Memory B cell (primary cell): ENCODE results near the gene ATG4C.
"Not testable (repeated sequence)": the region's sequence is repeated elsewhere in the genome, so short reads cannot be mapped to it uniquely, and the experiment has no call there.

Experiments
- ATAC-seq: fragments of 150-1000 bp; cut with Tn5 transposase; 2 replicates; pipeline ENCODE4 v1.10.0; 2021; ENCODE audit warnings: low read depth, mild to moderate bottlenecking, moderate library complexity
- DNase-seq, 2 donors: peaks; one replicate each; pipeline ENCODE4 v3.0.0; 2022; ENCODE audit warnings: low spot score in 2 of 2
- H3K27ac Mint-ChIP-seq: one replicate; pipeline ENCODE4 v1.8.0; 2022; ENCODE audit warnings: mild to moderate bottlenecking, moderate library complexity, mixed read lengths
- H3K27me3 Mint-ChIP-seq: one replicate; pipeline ENCODE4 v1.8.0; 2022; ENCODE audit warnings: mixed read lengths
- H3K36me3 Mint-ChIP-seq: one replicate; pipeline ENCODE4 v1.8.0; 2022; ENCODE audit warnings: mild to moderate bottlenecking, mixed read lengths
- H3K4me1 Mint-ChIP-seq: one replicate; pipeline ENCODE4 v1.8.0; 2022; ENCODE audit warnings: mixed read lengths
- H3K4me3 Mint-ChIP-seq: one replicate; pipeline ENCODE4 v1.8.0; 2022; ENCODE audit warnings: mild to moderate bottlenecking, moderate library complexity, mixed read lengths
- H3K9me3 Mint-ChIP-seq: one replicate; pipeline ENCODE4 v1.8.0; 2022; ENCODE audit warnings: mixed read lengths

The ATG4C gene

GRCh38 chr1:62796221-62796620 is 12.3 kb downstream of the ATG4C start:
- peaks cover 37% of the 10 kb centered on the region for H3K4me1 Mint-ChIP-seq
- no peaks in the 10 kb centered on the region for H3K9me3 Mint-ChIP-seq
- peaks cover 7% of the 10 kb centered on the region for H3K36me3 Mint-ChIP-seq
- DNase-seq (no peak), ATAC-seq (peak; percentile 21)
- peak overlapping the region; percentile 24 for H3K4me3 Mint-ChIP-seq
- H3K27ac Mint-ChIP-seq, result peak overlapping the region; percentile 95
- no peaks in the 10 kb centered on the region for H3K27me3 Mint-ChIP-seq

DNA sequence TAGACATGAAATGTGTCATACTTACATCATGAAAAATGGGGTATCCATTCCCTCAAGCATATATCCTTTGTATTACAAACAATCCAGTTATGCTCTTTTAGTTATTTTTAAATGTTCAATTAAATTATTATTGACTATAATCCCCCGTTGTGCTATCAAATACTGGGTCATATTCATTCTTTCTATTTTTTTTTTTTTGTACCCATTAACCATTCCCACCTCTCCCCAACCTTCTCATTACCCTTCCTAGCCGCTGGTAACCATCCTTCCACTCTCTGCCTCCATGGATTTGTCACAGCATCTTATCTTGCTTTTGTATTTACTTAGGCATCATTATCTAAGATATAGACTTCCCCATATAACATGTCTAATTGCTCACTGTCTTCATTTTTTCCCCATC is 15.8 kb downstream of the ATG4C start:
- Mint-ChIP-seq H3K27ac (peak overlapping the region; percentile 88), H3K27me3 (no peaks in the 10 kb centered on the region)
- no peak for ATAC-seq

DNA sequence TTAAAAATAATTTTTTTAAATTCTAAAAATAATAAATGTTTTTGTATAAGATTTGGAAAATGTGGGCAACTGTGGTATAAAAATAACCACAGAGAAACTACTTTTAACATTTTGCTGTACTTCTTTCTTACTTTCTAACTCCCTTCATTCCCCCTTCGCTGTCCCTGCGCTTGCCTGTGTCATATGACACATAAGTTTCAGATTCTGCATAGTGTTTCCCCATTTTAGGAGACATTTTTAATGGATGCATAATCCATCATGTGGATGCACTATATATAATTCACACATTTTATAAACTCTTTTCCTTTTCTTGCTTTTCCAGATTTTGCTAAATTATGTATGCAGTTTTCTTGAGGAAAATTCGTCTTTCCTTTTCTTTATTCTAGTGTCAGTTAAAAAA is 16.3 kb downstream of the ATG4C start:
- H3K9me3 Mint-ChIP-seq, result peaks cover 2% of the 10 kb centered on the region
- peak overlapping the region; percentile 88 for H3K27ac Mint-ChIP-seq
- DNase-seq (no peak), ATAC-seq (peak; percentile 29)
- no peaks in the 10 kb centered on the region for H3K27me3 Mint-ChIP-seq
- peak overlapping the region; percentile 48 for H3K4me3 Mint-ChIP-seq
- H3K4me1 Mint-ChIP-seq, result peaks cover 19% of the 10 kb centered on the region
- peaks cover 5% of the 10 kb centered on the region for H3K36me3 Mint-ChIP-seq

More for the DNA sequence above, 15.8 kb downstream of the ATG4C start:
- Mint-ChIP-seq H3K36me3 (peaks cover 5% of the 10 kb centered on the region), H3K9me3 (peaks cover 2% of the 10 kb centered on the region), H3K4me3 (no peak overlapping the region), H3K4me1 (peaks cover 24% of the 10 kb centered on the region)
- no peak for DNase-seq

DNA sequence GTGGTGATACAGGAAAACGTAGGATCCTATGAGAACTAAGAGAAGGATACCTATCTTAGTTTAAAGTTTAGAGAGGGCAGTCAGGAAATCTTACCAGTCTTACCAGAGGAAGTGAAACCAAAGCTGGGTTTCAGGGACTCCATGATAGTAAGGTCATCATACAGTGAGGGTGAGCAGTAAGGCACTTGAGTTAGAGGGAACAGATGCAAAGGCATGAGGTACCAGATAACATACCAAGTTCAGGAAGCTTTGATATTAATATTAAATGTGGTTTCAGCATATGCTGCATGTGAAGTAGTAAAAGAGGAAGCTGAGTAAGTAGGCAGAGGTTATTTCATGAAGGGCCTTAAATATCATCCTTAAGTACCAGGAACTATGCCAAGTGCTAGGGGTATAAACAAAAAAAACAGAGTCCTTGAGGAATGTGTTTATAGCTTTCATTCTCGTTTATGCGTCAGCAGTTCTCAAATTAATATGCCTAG is 16.9 kb downstream of the ATG4C start:
- peak overlapping the region; percentile 48 for H3K4me3 Mint-ChIP-seq

GRCh38 chr1:62809788-62810187 is 25.9 kb downstream of the ATG4C start:
- DNase-seq (no peak), ATAC-seq (peak; percentile 68)
- H3K4me1 Mint-ChIP-seq, result peaks cover 31% of the 10 kb centered on the region
- H3K27ac Mint-ChIP-seq, result peak overlapping the region; percentile 73
- H3K4me3 Mint-ChIP-seq, result peak overlapping the region; percentile 38
- H3K9me3 Mint-ChIP-seq, result no peaks in the 10 kb centered on the region
- H3K27me3 Mint-ChIP-seq, result no peaks in the 10 kb centered on the region
- peaks cover 28% of the 10 kb centered on the region for H3K36me3 Mint-ChIP-seq

More for the DNA sequence above, 16.9 kb downstream of the ATG4C start:
- Mint-ChIP-seq H3K9me3 (peaks cover 2% of the 10 kb centered on the region), H3K36me3 (peaks cover 7% of the 10 kb centered on the region), H3K27ac (peak overlapping the region; percentile 88), H3K4me1 (peaks cover 18% of the 10 kb centered on the region), H3K27me3 (no peaks in the 10 kb centered on the region)
- ATAC-seq (peak; percentile 94), DNase-seq (peak; percentile 21 to 61)

DNA sequence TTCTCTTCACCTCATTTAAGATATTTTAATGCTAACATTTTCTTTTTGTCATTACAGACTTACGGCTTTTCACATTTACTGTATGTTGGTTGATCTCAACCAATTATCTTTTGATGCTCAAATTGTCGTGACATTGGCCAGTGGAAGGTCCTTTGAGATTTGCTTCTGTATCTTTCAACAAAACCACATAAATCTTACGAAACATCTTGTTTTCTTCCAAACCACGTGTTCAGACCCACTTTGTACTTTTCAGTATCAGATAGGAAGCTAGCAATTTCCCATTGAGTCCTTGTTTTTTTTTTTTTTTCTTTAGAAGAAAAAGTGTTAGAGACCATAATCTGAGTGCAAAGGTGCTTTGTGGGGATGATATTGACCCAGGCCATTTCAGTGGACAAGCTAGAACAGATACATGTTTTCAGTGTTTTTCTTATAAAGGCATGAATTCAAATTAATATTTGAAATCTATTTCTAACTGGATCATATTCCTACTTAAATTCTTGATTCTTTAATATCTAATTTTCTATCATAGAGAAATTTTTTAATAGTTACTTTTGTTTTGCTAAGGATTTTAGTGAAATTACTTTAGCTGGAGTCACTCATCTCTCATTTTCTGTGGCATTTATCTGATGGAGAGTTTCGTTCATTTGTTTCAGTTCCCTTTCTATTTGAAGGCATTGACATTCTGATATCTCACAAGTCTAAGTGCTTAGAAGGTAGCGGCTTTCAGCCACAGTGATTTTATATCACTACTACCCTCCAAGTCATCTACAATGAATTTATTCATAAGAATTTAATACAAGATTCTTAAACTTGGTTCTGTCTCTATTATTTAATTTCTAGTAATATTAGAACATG is 26.7 kb downstream of the ATG4C start:
- peaks cover 30% of the 10 kb centered on the region for H3K4me1 Mint-ChIP-seq
- DNase-seq (peak in 1 of 2 donors; percentile 32), ATAC-seq (peak; percentile 90)
- no peaks in the 10 kb centered on the region for H3K27me3 Mint-ChIP-seq
- peak overlapping the region; percentile 64 for H3K4me3 Mint-ChIP-seq
- H3K36me3 Mint-ChIP-seq, result peaks cover 28% of the 10 kb centered on the region
- peak overlapping the region; percentile 73 for H3K27ac Mint-ChIP-seq
- H3K9me3 Mint-ChIP-seq, result no peaks in the 10 kb centered on the region

DNA sequence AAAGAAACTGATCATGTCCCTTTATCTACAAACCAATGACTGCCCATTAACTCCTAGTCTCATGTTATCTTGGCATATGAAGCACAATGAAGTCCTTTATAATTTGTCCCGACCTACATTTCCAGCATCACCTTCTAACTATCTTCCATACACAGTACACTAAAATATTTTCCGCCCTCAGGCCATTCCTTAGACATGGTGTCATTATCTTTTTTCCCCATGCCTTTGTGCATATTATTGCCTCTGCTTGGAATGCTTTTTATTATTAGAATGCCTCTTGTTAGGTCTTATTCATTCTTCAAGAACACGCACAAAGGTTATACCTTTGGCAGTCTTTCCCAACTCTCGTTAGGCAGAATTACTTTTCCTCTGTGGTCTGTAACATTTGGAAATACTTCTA is 39.6 kb downstream of the ATG4C start:
- no peak overlapping the region for H3K27ac Mint-ChIP-seq
- H3K4me1 Mint-ChIP-seq, result peaks cover 9% of the 10 kb centered on the region
- no peaks in the 10 kb centered on the region for H3K27me3 Mint-ChIP-seq
- peaks cover 32% of the 10 kb centered on the region for H3K36me3 Mint-ChIP-seq
- ATAC-seq (no peak), DNase-seq (no peak)
- no peak overlapping the region for H3K4me3 Mint-ChIP-seq
- peaks cover 2% of the 10 kb centered on the region for H3K9me3 Mint-ChIP-seq

GRCh38 chr1:62826901-62827300 is 43.0 kb downstream of the ATG4C start:
- ATAC-seq (no peak), DNase-seq (no peak)
- no peak overlapping the region for H3K4me3 Mint-ChIP-seq
- H3K9me3 Mint-ChIP-seq, result peaks cover 2% of the 10 kb centered on the region
- H3K27me3 Mint-ChIP-seq, result no peaks in the 10 kb centered on the region
- H3K4me1 Mint-ChIP-seq, result peaks cover 7% of the 10 kb centered on the region
- peaks cover 29% of the 10 kb centered on the region for H3K36me3 Mint-ChIP-seq
- H3K27ac Mint-ChIP-seq, result no peak overlapping the region

- H3K9me3 Mint-ChIP-seq, H3K4me1 Mint-ChIP-seq, H3K4me3 Mint-ChIP-seq, H3K27me3 Mint-ChIP-seq, DNase-seq, H3K27ac Mint-ChIP-seq, ATAC-seq: not testable (repeated sequence)
- peaks cover 30% of the 10 kb centered on the region for H3K36me3 Mint-ChIP-seq
Observed at GRCh38 chr1:62827786-62828185, 43.9 kb downstream of the ATG4C start.

DNA sequence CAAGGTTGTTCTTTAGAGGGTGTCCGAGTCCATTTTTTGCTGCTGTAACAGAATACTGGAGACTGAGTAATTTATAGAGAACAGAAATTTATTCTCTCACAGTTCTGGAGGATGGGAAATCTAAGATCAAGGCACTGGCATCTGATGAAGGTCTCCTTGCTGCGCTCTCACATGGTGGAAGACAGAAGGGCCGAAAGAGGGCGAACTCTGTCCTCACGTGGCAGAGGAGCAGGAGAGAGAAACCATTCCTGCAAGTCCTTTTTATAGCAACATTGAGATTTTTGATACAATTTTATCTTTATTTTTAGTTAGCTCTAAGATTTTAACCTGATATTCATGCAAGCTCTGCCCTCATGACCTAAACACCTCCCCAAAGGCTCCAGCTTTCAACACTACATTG is 48.3 kb downstream of the ATG4C start:
- Mint-ChIP-seq H3K4me1 (peaks cover 1% of the 10 kb centered on the region), H3K4me3 (no peak overlapping the region), H3K9me3 (peaks cover 2% of the 10 kb centered on the region), H3K27ac (peak overlapping the region; percentile 11), H3K36me3 (peaks cover 17% of the 10 kb centered on the region), H3K27me3 (no peaks in the 10 kb centered on the region)
- ATAC-seq (no peak), DNase-seq (no peak)

GRCh38 chr1:62833529-62833928 is 49.6 kb downstream of the ATG4C start:
- DNase-seq (no peak), ATAC-seq (no peak)
- H3K4me1 Mint-ChIP-seq, result no peaks in the 10 kb centered on the region
- no peaks in the 10 kb centered on the region for H3K9me3 Mint-ChIP-seq
- H3K4me3 Mint-ChIP-seq, result no peak overlapping the region
- no peaks in the 10 kb centered on the region for H3K27me3 Mint-ChIP-seq
- H3K27ac Mint-ChIP-seq, result no peak overlapping the region
- peaks cover 10% of the 10 kb centered on the region for H3K36me3 Mint-ChIP-seq

DNA sequence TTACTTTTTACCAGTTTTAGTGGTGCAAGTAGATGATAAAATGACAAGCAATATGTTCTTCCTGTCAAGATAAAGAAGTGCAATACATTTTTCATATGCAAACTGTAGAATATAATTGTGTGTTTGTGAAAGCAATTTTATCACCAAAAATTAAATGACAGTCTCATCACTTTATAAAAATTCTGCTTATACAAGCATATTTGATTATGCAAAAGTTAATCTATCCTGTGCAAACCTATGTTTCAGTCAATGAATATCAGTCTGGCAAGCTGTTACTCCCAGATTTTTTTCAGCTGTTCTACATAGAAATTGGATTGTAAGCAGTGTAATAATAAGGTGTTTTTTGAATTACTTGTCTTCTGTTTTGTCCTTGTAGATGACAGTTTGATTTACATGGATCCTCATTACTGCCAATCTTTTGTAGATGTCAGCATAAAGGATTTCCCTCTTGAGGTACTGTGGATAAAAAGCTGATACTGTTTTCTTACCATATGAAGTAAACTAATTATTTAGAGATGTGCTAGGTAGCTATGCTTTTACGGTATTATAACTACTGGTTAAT is 50.5 kb downstream of the ATG4C start:
- no peaks in the 10 kb centered on the region for H3K9me3 Mint-ChIP-seq
- H3K4me1 Mint-ChIP-seq, result no peaks in the 10 kb centered on the region
- H3K36me3 Mint-ChIP-seq, result peaks cover 10% of the 10 kb centered on the region
- no peak overlapping the region for H3K27ac Mint-ChIP-seq
- H3K27me3 Mint-ChIP-seq, result no peaks in the 10 kb centered on the region
- H3K4me3 Mint-ChIP-seq, result no peak overlapping the region
- DNase-seq (no peak), ATAC-seq (no peak)

DNA sequence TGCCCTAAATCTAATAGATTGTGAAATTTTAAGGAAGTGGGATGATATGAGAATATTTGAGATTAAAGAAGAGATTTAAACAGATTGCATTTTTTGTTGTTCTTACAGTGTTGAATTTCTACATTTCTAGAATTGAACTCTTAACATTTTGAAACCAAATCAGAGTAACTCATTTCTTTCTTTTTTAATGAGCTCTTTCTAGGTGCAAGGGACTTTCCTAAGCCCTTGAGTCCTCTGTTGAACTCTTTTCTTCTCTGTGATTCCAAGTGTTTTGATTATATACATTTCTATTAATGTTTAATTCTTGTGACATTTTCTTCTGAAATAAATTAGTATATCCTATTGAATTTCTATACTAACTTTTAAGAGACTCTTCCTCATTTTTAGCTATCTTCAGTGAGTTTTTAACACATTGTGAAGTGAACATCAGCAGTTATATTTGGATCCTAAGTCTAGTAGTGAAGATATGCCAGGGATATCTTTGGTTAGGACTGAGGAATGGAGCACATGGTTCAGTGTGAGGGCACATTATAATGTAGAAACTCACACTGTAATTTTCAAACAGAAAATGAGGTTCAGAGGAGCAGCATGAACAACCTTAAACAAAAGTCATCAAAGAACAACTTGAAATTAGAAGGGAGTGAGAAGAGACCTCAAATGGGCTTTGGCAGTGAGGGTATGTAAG is 53.1 kb downstream of the ATG4C start:
- Mint-ChIP-seq H3K9me3 (no peaks in the 10 kb centered on the region), H3K27ac (peak overlapping the region; percentile 46), H3K36me3 (peaks cover 7% of the 10 kb centered on the region), H3K4me1 (peaks cover 2% of the 10 kb centered on the region), H3K4me3 (no peak overlapping the region), H3K27me3 (no peaks in the 10 kb centered on the region)
- DNase-seq, result no peak
- no peak for ATAC-seq

DNA sequence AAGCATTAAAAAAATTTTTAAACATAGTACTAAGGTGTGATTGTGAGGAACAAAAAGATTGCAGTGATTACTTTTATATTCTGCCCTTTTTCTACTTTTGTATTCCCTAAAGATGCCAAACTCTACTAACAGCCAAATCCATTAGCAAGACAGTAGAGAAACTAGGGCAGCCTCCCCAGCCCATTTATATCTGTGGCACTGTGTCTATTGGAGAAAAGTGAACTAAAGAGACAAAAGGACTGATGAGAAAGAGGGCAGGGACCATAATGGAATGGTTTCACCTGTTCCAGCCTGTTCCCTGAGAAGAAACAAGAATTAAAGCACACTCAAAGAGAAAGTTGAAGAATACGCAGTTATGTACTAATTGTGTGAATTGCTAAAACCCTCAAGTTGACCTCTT is 56.6 kb downstream of the ATG4C start:
- no peak overlapping the region for H3K4me3 Mint-ChIP-seq
- no peak for ATAC-seq

More for the DNA sequence above, 56.6 kb downstream of the ATG4C start:
- peak overlapping the region; percentile 38 for H3K27ac Mint-ChIP-seq
- DNase-seq, result no peak
- H3K27me3 Mint-ChIP-seq, result no peaks in the 10 kb centered on the region
- peaks cover 2% of the 10 kb centered on the region for H3K4me1 Mint-ChIP-seq
- no peaks in the 10 kb centered on the region for H3K9me3 Mint-ChIP-seq
- peaks cover 6% of the 10 kb centered on the region for H3K36me3 Mint-ChIP-seq
